GM12875 (cell line): ENCODE measurements around the gene DNAJC17.

Experiments
- H3K4me3 ChIP-seq: one replicate; pipeline ENCODE4 v1.5.1; 2011; ENCODE audit warnings: low read depth, low read length, control low read depth
- CTCF ChIP-seq: IDR thresholded peaks from 2 replicates; pipeline ENCODE4 v1.5.1; 2011; ENCODE audit warnings: low read depth, mild to moderate bottlenecking, control low read depth, inconsistent platforms, low read length, moderate library complexity, borderline replicate concordance; ENCODE audit not compliant: insufficient read depth

DNAJC17 gene

DNA sequence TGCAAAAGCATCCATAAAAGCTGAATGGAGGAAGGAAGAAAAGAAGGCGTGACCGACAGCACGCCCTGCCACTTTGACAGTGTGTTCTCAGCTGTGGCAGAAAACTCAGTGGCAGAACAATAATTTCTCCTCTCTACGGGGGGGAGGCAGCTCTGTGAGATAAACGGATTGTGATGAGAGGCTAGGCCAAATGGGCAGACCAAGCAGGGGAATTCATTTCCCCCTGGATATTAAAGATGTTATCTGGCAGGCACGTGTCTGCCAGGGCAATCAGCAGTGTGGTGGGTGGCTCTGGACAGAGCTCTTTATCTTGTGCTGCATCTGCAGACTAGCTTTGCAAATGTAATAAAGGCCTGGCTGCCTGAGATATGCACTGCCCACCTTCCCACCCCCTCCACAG, 50.3 kb downstream of the DNAJC17 start:
- H3K4me3 ChIP-seq, result no peak overlapping the region
- TF ChIP-seq CTCF, result no peak

- H3K4me3 ChIP-seq, result no peak overlapping the region
- TF ChIP-seq CTCF, result no peak
These were observed 51.5 kb downstream of the DNAJC17 start for GRCh38 chr15:40755812-40756208.

GRCh38 chr15:40754883-40755811, 52.1 kb downstream of the DNAJC17 start, which contains the start of gene RMDN3:
RMDN3 (minus strand) TSS chr15:40755254; CDS start chr15:40754783, 471 bp downstream.
- no peak for TF ChIP-seq CTCF

GRCh38 chr15:40754574-40754882, 52.7 kb downstream of the DNAJC17 start:
- H3K4me3 ChIP-seq, result peak overlapping the region; percentile 93
- no peak for TF ChIP-seq CTCF

More at GRCh38 chr15:40754883-40755811, 52.1 kb downstream of the DNAJC17 start, which contains the start of gene RMDN3:
- H3K4me3 ChIP-seq, result peak within 1 kb of the TSS; percentile 93

DNA sequence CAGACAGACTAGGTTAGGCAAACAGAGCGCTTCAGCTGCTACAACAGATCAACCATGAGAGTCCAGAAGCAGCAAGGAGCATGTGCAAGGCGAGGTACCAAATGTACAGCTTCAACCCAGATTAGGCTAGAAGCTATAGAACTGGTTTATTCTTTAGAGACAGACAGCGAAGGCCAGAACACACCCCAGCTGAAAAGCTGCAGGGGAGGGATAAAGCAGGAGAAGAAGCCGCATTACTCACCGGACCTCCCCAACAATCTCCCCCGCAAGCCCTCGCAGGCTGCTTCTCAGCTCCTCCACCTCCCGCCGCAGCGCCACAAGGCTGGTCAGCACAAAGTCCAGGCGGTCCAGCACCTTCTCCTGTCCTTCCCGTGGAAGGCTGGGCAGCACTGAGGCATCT, 55.5 kb downstream of the DNAJC17 start:
- H3K4me3 ChIP-seq, result no peak overlapping the region
- TF ChIP-seq CTCF, result no peak

GRCh38 chr15:40750885-40751284, 56.4 kb downstream of the DNAJC17 start:
- H3K4me3 ChIP-seq, result no peak overlapping the region
- TF ChIP-seq CTCF, result no peak

DNA sequence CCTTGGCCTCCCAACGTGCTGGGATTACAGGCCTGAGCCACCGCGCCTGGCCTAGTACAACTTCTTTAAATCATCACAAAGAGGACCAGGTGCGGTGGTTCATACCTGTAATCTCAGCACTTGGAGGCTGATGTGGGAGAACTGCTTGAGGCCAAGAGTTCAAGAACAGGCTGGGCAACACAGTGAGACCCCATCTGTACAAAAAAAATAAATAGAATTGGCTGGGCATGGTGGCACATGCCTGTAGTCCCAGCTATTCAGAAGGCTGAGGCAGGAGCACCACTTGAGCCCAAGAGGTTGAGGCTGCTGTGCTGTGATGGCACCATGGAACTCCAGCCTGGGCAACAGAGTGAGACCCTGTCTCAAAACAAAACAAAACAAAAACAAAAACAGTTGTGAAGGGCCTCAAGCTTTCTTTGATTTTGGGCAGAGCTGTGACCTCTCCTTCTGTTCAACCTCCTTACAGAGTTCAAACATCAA, 58.1 kb downstream of the DNAJC17 start:
- TF ChIP-seq CTCF, result no peak
- H3K4me3 ChIP-seq, result no peak overlapping the region
